T-helper 17 cell (primary cell): Measurements from ENCODE around the gene CKAP2L. TPM values are rescaled to one million over a fixed set of nuclear protein-coding genes. Genes with fewer than 3 reads are reported as not detected.

Experiments used
- ATAC-seq: fragments of 150-1000 bp; cut with Tn5 transposase; 2 replicates; pipeline ENCODE4 v1.10.0; 2021; ENCODE audit warnings: mild to moderate bottlenecking, moderate library complexity
- DNase-seq, 3 donors: peaks; one replicate each; pipeline versions ENCODE4 v3.0.0 to v3.0.0-alpha.2; 2020 to 2021
- H3K9me3 ChIP-seq: one replicate; pipeline ENCODE4 v1.7.0; 2013; ENCODE audit warnings: low read length, mild to moderate bottlenecking; ENCODE audit not compliant: control insufficient read depth, poor library complexity, severe bottlenecking
- H3K27ac Mint-ChIP-seq: one replicate; pipeline ENCODE4 v1.8.0; 2022; ENCODE audit warnings: mild to moderate bottlenecking, moderate library complexity, mixed read lengths
- H3K27me3 Mint-ChIP-seq: one replicate; pipeline ENCODE4 v1.8.0; 2022; ENCODE audit warnings: mixed read lengths
- H3K36me3 Mint-ChIP-seq: one replicate; pipeline ENCODE4 v1.8.0; 2022; ENCODE audit warnings: low read depth, mixed read lengths
- H3K4me1 Mint-ChIP-seq: one replicate; pipeline ENCODE4 v1.8.0; 2022; ENCODE audit warnings: mild to moderate bottlenecking, mixed read lengths
- H3K4me3 Mint-ChIP-seq: one replicate; pipeline ENCODE4 v1.8.0; 2022; ENCODE audit warnings: mild to moderate bottlenecking, moderate library complexity, mixed read lengths
- total RNA-seq, 4 donors: library from RNA in 2 of 4; stranded (reverse) in 2 of 4; gene quantifications; one replicate each; pipeline ENCODE4 v1.2.3 and lab custom pipeline; 2022 to 2026

CKAP2L gene
- total RNA-seq, 2 donors from 2014 or later: 0.37 to 0.97 TPM

- peaks cover 27% of the 10 kb centered on the region for H3K4me1 Mint-ChIP-seq
- H3K9me3 ChIP-seq: no peaks in the 10 kb centered on the region
- no peaks in the 10 kb centered on the region for H3K36me3 Mint-ChIP-seq
- no peaks in the 10 kb centered on the region for H3K27me3 Mint-ChIP-seq
- DNase-seq: no peak
- H3K27ac Mint-ChIP-seq: peak overlapping the region; percentile 76
- H3K4me3 Mint-ChIP-seq: peak overlapping the region; percentile 75
- ATAC-seq: no peak
Measured at GRCh38 chr2:112767693-112768330, 3.4 kb upstream of the CKAP2L start.

- H3K9me3 ChIP-seq: no peaks in the 10 kb centered on the region
- no peaks in the 10 kb centered on the region for H3K27me3 Mint-ChIP-seq
- H3K4me1 Mint-ChIP-seq: peaks cover 27% of the 10 kb centered on the region
- H3K36me3 Mint-ChIP-seq: no peaks in the 10 kb centered on the region
- DNase-seq (no peak), ATAC-seq (no peak)
- H3K4me3 Mint-ChIP-seq: peak overlapping the region; percentile 97
- peak overlapping the region; percentile 87 for H3K27ac Mint-ChIP-seq
Measured at GRCh38 chr2:112765251-112765650, 842 bp upstream of the CKAP2L start.

GRCh38 chr2:112762276-112762675, 2.1 kb downstream of the CKAP2L start:
- Mint-ChIP-seq H3K36me3 (no peaks in the 10 kb centered on the region), H3K4me1 (peaks cover 15% of the 10 kb centered on the region), H3K27me3 (no peaks in the 10 kb centered on the region), H3K27ac (no peak overlapping the region), H3K4me3 (no peak overlapping the region)
- H3K9me3 ChIP-seq: no peaks in the 10 kb centered on the region
- ATAC-seq (no peak), DNase-seq (no peak)

- no peak overlapping the region for H3K4me3 Mint-ChIP-seq
- DNase-seq (no peak), ATAC-seq (no peak)
- H3K27me3 Mint-ChIP-seq: no peaks in the 10 kb centered on the region
- H3K36me3 Mint-ChIP-seq: no peaks in the 10 kb centered on the region
- H3K27ac Mint-ChIP-seq: no peak overlapping the region
- no peaks in the 10 kb centered on the region for H3K9me3 ChIP-seq
- peaks cover 18% of the 10 kb centered on the region for H3K4me1 Mint-ChIP-seq
Measured at GRCh38 chr2:112760149-112760548, 4.3 kb downstream of the CKAP2L start.

GRCh38 chr2:112758711-112759110, 5.7 kb downstream of the CKAP2L start:
- ATAC-seq (no peak), DNase-seq (no peak)
- Mint-ChIP-seq H3K27me3 (no peaks in the 10 kb centered on the region), H3K4me3 (no peak overlapping the region), H3K36me3 (peaks cover 2% of the 10 kb centered on the region), H3K27ac (no peak overlapping the region), H3K4me1 (peaks cover 14% of the 10 kb centered on the region)
- no peaks in the 10 kb centered on the region for H3K9me3 ChIP-seq

- H3K9me3 ChIP-seq: no peaks in the 10 kb centered on the region
- H3K36me3 Mint-ChIP-seq: peaks cover 2% of the 10 kb centered on the region
- peaks cover 9% of the 10 kb centered on the region for H3K4me1 Mint-ChIP-seq
- H3K27ac Mint-ChIP-seq: no peak overlapping the region
- H3K4me3 Mint-ChIP-seq: no peak overlapping the region
- H3K27me3 Mint-ChIP-seq: no peaks in the 10 kb centered on the region
- DNase-seq (no peak), ATAC-seq (no peak)
Measured at GRCh38 chr2:112757265-112757664, 7.1 kb downstream of the CKAP2L start.

GRCh38 chr2:112756207-112756606, 8.2 kb downstream of the CKAP2L start:
- Mint-ChIP-seq H3K27me3 (no peaks in the 10 kb centered on the region), H3K4me1 (peaks cover 11% of the 10 kb centered on the region), H3K4me3 (peak overlapping the region; percentile 13), H3K36me3 (peaks cover 2% of the 10 kb centered on the region), H3K27ac (no peak overlapping the region)
- H3K9me3 ChIP-seq: no peaks in the 10 kb centered on the region
- ATAC-seq (no peak), DNase-seq (no peak)

GRCh38 chr2:112755444-112755843, 9.0 kb downstream of the CKAP2L start:
- Mint-ChIP-seq H3K4me3 (peak overlapping the region; percentile 31), H3K36me3 (peaks cover 2% of the 10 kb centered on the region), H3K4me1 (peaks cover 12% of the 10 kb centered on the region), H3K27me3 (no peaks in the 10 kb centered on the region), H3K27ac (no peak overlapping the region)
- ATAC-seq: no peak
- no peak for DNase-seq
- H3K9me3 ChIP-seq: no peaks in the 10 kb centered on the region

- no peaks in the 10 kb centered on the region for H3K9me3 ChIP-seq
- no peak for ATAC-seq
- H3K4me3 Mint-ChIP-seq: no peak overlapping the region
- H3K4me1 Mint-ChIP-seq: peaks cover 20% of the 10 kb centered on the region
- H3K36me3 Mint-ChIP-seq: peaks cover 2% of the 10 kb centered on the region
- H3K27ac Mint-ChIP-seq: peak overlapping the region; percentile 19
- DNase-seq: no peak
- no peaks in the 10 kb centered on the region for H3K27me3 Mint-ChIP-seq
Measured at GRCh38 chr2:112754564-112754963, 9.8 kb downstream of the CKAP2L start.

- DNase-seq (no peak), ATAC-seq (no peak)
- peaks cover 2% of the 10 kb centered on the region for H3K36me3 Mint-ChIP-seq
- H3K9me3 ChIP-seq: no peaks in the 10 kb centered on the region
- H3K4me1 Mint-ChIP-seq: peaks cover 24% of the 10 kb centered on the region
- no peak overlapping the region for H3K4me3 Mint-ChIP-seq
- no peak overlapping the region for H3K27ac Mint-ChIP-seq
- H3K27me3 Mint-ChIP-seq: no peaks in the 10 kb centered on the region
Measured at GRCh38 chr2:112752667-112753066, 11.7 kb downstream of the CKAP2L start.

GRCh38 chr2:112751451-112752197, 12.8 kb downstream of the CKAP2L start:
- peaks cover 24% of the 10 kb centered on the region for H3K4me1 Mint-ChIP-seq
- no peak overlapping the region for H3K27ac Mint-ChIP-seq
- H3K36me3 Mint-ChIP-seq: peaks cover 2% of the 10 kb centered on the region

GRCh38 chr2:112750560-112750843, 13.9 kb downstream of the CKAP2L start:
- no peak for DNase-seq
- H3K27me3 Mint-ChIP-seq: no peaks in the 10 kb centered on the region

More at GRCh38 chr2:112751451-112752197, 12.8 kb downstream of the CKAP2L start:
- DNase-seq: no peak
- no peaks in the 10 kb centered on the region for H3K27me3 Mint-ChIP-seq
- H3K9me3 ChIP-seq: no peaks in the 10 kb centered on the region
- H3K4me3 Mint-ChIP-seq: no peak overlapping the region
- no peak for ATAC-seq

GRCh38 chr2:112749755-112750559, 14.5 kb downstream of the CKAP2L start:
- peaks cover 2% of the 10 kb centered on the region for H3K36me3 Mint-ChIP-seq

More at GRCh38 chr2:112750560-112750843, 13.9 kb downstream of the CKAP2L start:
- peaks cover 2% of the 10 kb centered on the region for H3K36me3 Mint-ChIP-seq
- H3K4me1 Mint-ChIP-seq: peaks cover 20% of the 10 kb centered on the region
- ATAC-seq: no peak
- peak overlapping the region; percentile 85 for H3K27ac Mint-ChIP-seq
- H3K9me3 ChIP-seq: no peaks in the 10 kb centered on the region
- H3K4me3 Mint-ChIP-seq: peak overlapping the region; percentile 81

More at GRCh38 chr2:112749755-112750559, 14.5 kb downstream of the CKAP2L start:
- DNase-seq (peak; percentile 68 to 83 (median 72)), ATAC-seq (peak; percentile 95)
- Mint-ChIP-seq H3K27me3 (no peaks in the 10 kb centered on the region), H3K4me3 (peak overlapping the region; percentile 81), H3K27ac (peak overlapping the region; percentile 85), H3K4me1 (peaks cover 20% of the 10 kb centered on the region)
- H3K9me3 ChIP-seq: no peaks in the 10 kb centered on the region
